ENCODE data around the gene FAM120AOS. TPM values are rescaled to one million over a fixed set of nuclear protein-coding genes. Genes with fewer than 3 reads are reported as not detected.

Gene FAM120AOS
- total RNA-seq, 1 donor from 2014 or later: 19.9 TPM

GRCh38 chr9:93432964-93433363 is 20.4 kb downstream of the FAM120AOS start:
- Histone ChIP-seq H3K4me3 (no peak overlapping the region), H3K9me3 (no peaks in the 10 kb centered on the region), H3K4me1 (no peaks in the 10 kb centered on the region), H3K27me3 (no peaks in the 10 kb centered on the region), H3K36me3 (no peaks in the 10 kb centered on the region), H3K27ac (no peak overlapping the region)
- TF ChIP-seq CTCF (IDR thresholded peaks at IDR 0.05): no peak
- intact Hi-C loops (cut with DNase I): no loop called here
- no peak for DNase-seq (ENCODE audit: low spot score in 2 of 2)

- Histone ChIP-seq H3K27me3 (no peaks in the 10 kb centered on the region), H3K36me3 (no peaks in the 10 kb centered on the region), H3K4me1 (no peaks in the 10 kb centered on the region), H3K27ac (no peak overlapping the region), H3K9me3 (no peaks in the 10 kb centered on the region), H3K4me3 (no peak overlapping the region)
- intact Hi-C loops (cut with DNase I): no loop called here
- TF ChIP-seq CTCF (IDR thresholded peaks at IDR 0.05): no peak
- DNase-seq (ENCODE audit: low spot score in 2 of 2): no peak
Observed at GRCh38 chr9:93431539-93432105, 21.8 kb downstream of the FAM120AOS start.

GRCh38 chr9:93427655-93428379 is 25.6 kb downstream of the FAM120AOS start:
- H3K4me3 ChIP-seq: no peak overlapping the region
- no peak for TF ChIP-seq CTCF (IDR thresholded peaks at IDR 0.05)
- no peaks in the 10 kb centered on the region for H3K4me1 ChIP-seq
- no peaks in the 10 kb centered on the region for H3K9me3 ChIP-seq
- no peaks in the 10 kb centered on the region for H3K27me3 ChIP-seq
- no peak overlapping the region for H3K27ac ChIP-seq
- H3K36me3 ChIP-seq: no peaks in the 10 kb centered on the region
- intact Hi-C loops (cut with DNase I): no loop called here
- no peak for DNase-seq (ENCODE audit: low spot score in 2 of 2)

GRCh38 chr9:93422977-93423616 is 30.3 kb downstream of the FAM120AOS start:
- Histone ChIP-seq H3K36me3 (no peaks in the 10 kb centered on the region), H3K4me3 (no peak overlapping the region), H3K9me3 (peaks cover 0 to 11% of the 10 kb centered on the region in 2 donors), H3K4me1 (no peaks in the 10 kb centered on the region), H3K27me3 (no peaks in the 10 kb centered on the region), H3K27ac (no peak overlapping the region)
- no peak for DNase-seq (ENCODE audit: low spot score in 2 of 2)
- no peak for TF ChIP-seq CTCF (IDR thresholded peaks at IDR 0.05)
- intact Hi-C loops (cut with DNase I): no loop called here

GRCh38 chr9:93419023-93419422 is 34.4 kb downstream of the FAM120AOS start:
- H3K9me3 ChIP-seq: peaks cover 0 to 11% of the 10 kb centered on the region in 2 donors
- no peak for DNase-seq (ENCODE audit: low spot score in 2 of 2)
- H3K4me3 ChIP-seq: no peak overlapping the region
- H3K36me3 ChIP-seq: no peaks in the 10 kb centered on the region
- no peaks in the 10 kb centered on the region for H3K27me3 ChIP-seq
- intact Hi-C loops (cut with DNase I): no loop called here
- no peak for TF ChIP-seq CTCF (IDR thresholded peaks at IDR 0.05)
- H3K4me1 ChIP-seq: no peaks in the 10 kb centered on the region
- H3K27ac ChIP-seq: no peak overlapping the region

Data from ascending aorta (tissue), 2 donors.